Measurements from ENCODE around the gene FLRT2.

- no peak for TF ChIP-seq TAF1 (IDR thresholded peaks at IDR 0.05; ENCODE audit: low read depth, low read length)
- TF ChIP-seq SPI1 (IDR thresholded peaks at IDR 0.05; ENCODE audit: low read depth, low read length): no peak
- no peak for TF ChIP-seq POLR2AphosphoS5 (IDR thresholded peaks at IDR 0.05; ENCODE audit: low read depth, low read length)
- TF ChIP-seq PAX5 (IDR thresholded peaks at IDR 0.05; ENCODE audit: insufficient read depth, low read length, severe bottlenecking): no peak
- TF ChIP-seq POLR2A (IDR thresholded peaks at IDR 0.05; ENCODE audit: low read depth, low read length): no peak
- no peak for TF ChIP-seq POU2F2 (IDR thresholded peaks at IDR 0.05; ENCODE audit: low read depth, low read length)
Observed at GRCh38 chr14:85536833-85537190, 6.9 kb downstream of the FLRT2 start.

All from GM12891 (cell line).